Tibial nerve (tissue), 4 donors: ENCODE results near the gene FARP1.

Source experiments
- EP300 ChIP-seq, 2 donors: sonication (generic); formaldehyde crosslinking; IDR thresholded peaks; one replicate each; pipeline ENCODE4 v1.6.1; 2017; ENCODE audit warnings: antibody characterized with exemption in 2 of 2, mild to moderate bottlenecking in 1 of 2
- POLR2A ChIP-seq, 2 donors: fragments of 450-650 bp; IDR thresholded peaks; one replicate each; pipeline ENCODE4 v1.6.1; 2017; ENCODE audit warnings: antibody characterized with exemption in 2 of 2, mild to moderate bottlenecking in 2 of 2, moderate library complexity in 2 of 2
- TF ChIP-seq, protein P1 (sequence below), 5 experiments: fragments of 200-600 bp in 3 of 5; fragments of 450-650 bp in 2 of 5; sonication (generic) in 3 of 5; IDR thresholded peaks; one replicate each; pipeline ENCODE4 v1.5.1; 2016 to 2019; ENCODE audit warnings: antibody characterized with exemption in 5 of 5, mild to moderate bottlenecking in 3 of 5, moderate library complexity in 2 of 5

DNA sequence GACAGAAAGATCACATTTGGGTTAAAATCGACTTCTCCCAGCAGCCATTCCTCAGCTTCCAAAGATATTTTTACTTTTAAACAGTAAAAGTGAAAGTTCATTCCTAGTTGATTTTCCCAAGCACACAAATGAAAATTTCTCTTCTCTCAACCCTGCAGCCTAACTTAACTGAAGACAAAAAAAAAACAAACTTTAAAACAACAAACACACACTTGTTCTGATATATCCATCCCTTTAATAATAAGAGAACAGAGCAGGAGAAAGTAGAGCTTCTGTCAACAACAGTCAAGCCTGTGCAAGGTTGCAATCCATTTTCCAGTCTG lies 361.1 kb downstream of the FARP1 start:
- TF ChIP-seq, protein P1, sequence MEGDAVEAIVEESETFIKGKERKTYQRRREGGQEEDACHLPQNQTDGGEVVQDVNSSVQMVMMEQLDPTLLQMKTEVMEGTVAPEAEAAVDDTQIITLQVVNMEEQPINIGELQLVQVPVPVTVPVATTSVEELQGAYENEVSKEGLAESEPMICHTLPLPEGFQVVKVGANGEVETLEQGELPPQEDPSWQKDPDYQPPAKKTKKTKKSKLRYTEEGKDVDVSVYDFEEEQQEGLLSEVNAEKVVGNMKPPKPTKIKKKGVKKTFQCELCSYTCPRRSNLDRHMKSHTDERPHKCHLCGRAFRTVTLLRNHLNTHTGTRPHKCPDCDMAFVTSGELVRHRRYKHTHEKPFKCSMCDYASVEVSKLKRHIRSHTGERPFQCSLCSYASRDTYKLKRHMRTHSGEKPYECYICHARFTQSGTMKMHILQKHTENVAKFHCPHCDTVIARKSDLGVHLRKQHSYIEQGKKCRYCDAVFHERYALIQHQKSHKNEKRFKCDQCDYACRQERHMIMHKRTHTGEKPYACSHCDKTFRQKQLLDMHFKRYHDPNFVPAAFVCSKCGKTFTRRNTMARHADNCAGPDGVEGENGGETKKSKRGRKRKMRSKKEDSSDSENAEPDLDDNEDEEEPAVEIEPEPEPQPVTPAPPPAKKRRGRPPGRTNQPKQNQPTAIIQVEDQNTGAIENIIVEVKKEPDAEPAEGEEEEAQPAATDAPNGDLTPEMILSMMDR (IDR thresholded peaks at IDR 0.05) = no peak
- TF ChIP-seq POLR2A (IDR thresholded peaks at IDR 0.05) (no peak), EP300 (IDR thresholded peaks at IDR 0.05) (no peak)
